ENCODE measurements around the gene OTX1. TPM values are rescaled to one million over a fixed set of nuclear protein-coding genes. Genes with fewer than 3 reads are reported as not detected.
"Not testable (repeated sequence)": the region's sequence is repeated elsewhere in the genome, so short reads cannot be mapped to it uniquely, and the experiment has no call there.

OTX1 gene
- polyA plus RNA-seq, 1 experiment, result not detected

- Histone ChIP-seq H3K27ac (ENCODE audit: low read depth, low read length) (no peak overlapping the region), H3K4me3 (ENCODE audit: low read depth, low read length) (no peak overlapping the region), H3K9me3 (ENCODE audit: control insufficient read depth, insufficient read depth, low read length) (peaks cover under 1% of the 10 kb centered on the region; the same call in 1 of the 2 replicates), H3K27me3 (ENCODE audit: control insufficient read depth, insufficient read depth, low read length) (peaks cover 44% of the 10 kb centered on the region)
- TF ChIP-seq CTCF (IDR thresholded peaks at IDR 0.05; ENCODE audit: low read depth, low read length), result no peak
- ChIA-PET CTCF (no interaction called here), POLR2A (no interaction called here)
- DNase-seq (ENCODE audit: low read depth, low spot score), result no peak
Measured at GRCh38 chr2:63064661-63065060, 14.0 kb downstream of the OTX1 start.

- no peak overlapping the region for H3K27ac ChIP-seq (ENCODE audit: low read depth, low read length)
- no peak for TF ChIP-seq CTCF (IDR thresholded peaks at IDR 0.05; ENCODE audit: low read depth, low read length)
- ChIA-PET CTCF (interaction anchor here (0.5 kb wide), 1 partner anchor 8 kb away, joined by 3 read pairs; no protein-coding TSS in a partner anchor), POLR2A (no interaction called here)
- H3K4me3 ChIP-seq (ENCODE audit: low read depth, low read length), result no peak overlapping the region
- peaks cover 29% of the 10 kb centered on the region for H3K27me3 ChIP-seq (ENCODE audit: control insufficient read depth, insufficient read depth, low read length)
- no peaks in the 10 kb centered on the region for H3K9me3 ChIP-seq (ENCODE audit: control insufficient read depth, insufficient read depth, low read length)
- no peak for DNase-seq (ENCODE audit: low read depth, low spot score)
Measured at GRCh38 chr2:63066265-63066664, 15.6 kb downstream of the OTX1 start.

- DNase-seq (ENCODE audit: low read depth, low spot score), result no peak
- H3K4me3 ChIP-seq (ENCODE audit: low read depth, low read length), result no peak overlapping the region
- POLR2A ChIA-PET, result no interaction called here
- TF ChIP-seq CTCF (IDR thresholded peaks at IDR 0.05; ENCODE audit: low read depth, low read length), result no peak
- CTCF ChIA-PET, result interaction anchor here (1.0 to 1.6 kb wide), 2 partner anchors 12 to 122 kb away, joined by 3 to 4 read pairs; no protein-coding TSS in a partner anchor
- H3K27ac ChIP-seq (ENCODE audit: low read depth, low read length), result no peak overlapping the region
- peaks cover 28% of the 10 kb centered on the region for H3K27me3 ChIP-seq (ENCODE audit: control insufficient read depth, insufficient read depth, low read length)
- no peaks in the 10 kb centered on the region for H3K9me3 ChIP-seq (ENCODE audit: control insufficient read depth, insufficient read depth, low read length)
Measured at GRCh38 chr2:63066838-63067237, 16.2 kb downstream of the OTX1 start.

- Histone ChIP-seq H3K4me3 (ENCODE audit: low read depth, low read length) (no peak overlapping the region), H3K9me3 (ENCODE audit: control insufficient read depth, insufficient read depth, low read length) (no peaks in the 10 kb centered on the region), H3K27ac (ENCODE audit: low read depth, low read length) (no peak overlapping the region), H3K27me3 (ENCODE audit: control insufficient read depth, insufficient read depth, low read length) (peaks cover 7% of the 10 kb centered on the region)
- ChIA-PET POLR2A (no interaction called here), CTCF (no interaction called here)
- no peak for TF ChIP-seq CTCF (IDR thresholded peaks at IDR 0.05; ENCODE audit: low read depth, low read length)
- DNase-seq (ENCODE audit: low read depth, low spot score), result no peak
Measured at GRCh38 chr2:63071664-63072063, 21.0 kb downstream of the OTX1 start.

GRCh38 chr2:63073994-63074393 is 23.4 kb downstream of the OTX1 start:
- Histone ChIP-seq H3K27me3 (ENCODE audit: control insufficient read depth, insufficient read depth, low read length) (no peaks in the 10 kb centered on the region), H3K9me3 (ENCODE audit: control insufficient read depth, insufficient read depth, low read length) (no peaks in the 10 kb centered on the region), H3K4me3 (ENCODE audit: low read depth, low read length) (no peak overlapping the region), H3K27ac (ENCODE audit: low read depth, low read length) (no peak overlapping the region)
- POLR2A ChIA-PET, result no interaction called here
- no peak for DNase-seq (ENCODE audit: low read depth, low spot score)
- CTCF ChIA-PET, result interaction anchor here (0.7 kb wide), 1 partner anchor 8 kb away, joined by 3 read pairs; no protein-coding TSS in a partner anchor
- TF ChIP-seq CTCF (IDR thresholded peaks at IDR 0.05; ENCODE audit: low read depth, low read length), result no peak

- POLR2A ChIA-PET; H3K9me3 ChIP-seq (ENCODE audit: control insufficient read depth, insufficient read depth, low read length); H3K27ac ChIP-seq (ENCODE audit: low read depth, low read length); DNase-seq (ENCODE audit: low read depth, low spot score); H3K4me3 ChIP-seq (ENCODE audit: low read depth, low read length); H3K27me3 ChIP-seq (ENCODE audit: control insufficient read depth, insufficient read depth, low read length): not testable (repeated sequence)
- CTCF ChIA-PET, result interaction anchor here (0.7 kb wide), 1 partner anchor 8 kb away, joined by 3 read pairs; no protein-coding TSS in a partner anchor
Measured at GRCh38 chr2:63074399-63074798, 23.8 kb downstream of the OTX1 start.
